ENCODE data around the gene BSG.
A peak's percentile ranks its signal among the peaks of the same experiment; 100 is the strongest.

BSG gene

GRCh38 chr19:566403-566802 lies 6.0 kb upstream of the BSG start:
- no peak for DNase-seq (ENCODE audit: insufficient read length)
- no peak for FAIRE-seq
- TF ChIP-seq TAF1 (IDR thresholded peaks at IDR 0.05; ENCODE audit: borderline replicate concordance, low read depth, low read length) (no peak), POLR2A (IDR thresholded peaks at IDR 0.05; ENCODE audit: low read depth, low read length) (no peak), POLR2AphosphoS5 (IDR thresholded peaks at IDR 0.05; ENCODE audit: low read depth, low read length) (no peak)

- no peak for TF ChIP-seq POLR2A (IDR thresholded peaks at IDR 0.05; ENCODE audit: low read depth, low read length)
- TF ChIP-seq POLR2AphosphoS5 (IDR thresholded peaks at IDR 0.05; ENCODE audit: low read depth, low read length): no peak
- no peak for TF ChIP-seq TAF1 (IDR thresholded peaks at IDR 0.05; ENCODE audit: borderline replicate concordance, low read depth, low read length)
- DNase-seq (ENCODE audit: insufficient read length) (no peak), FAIRE-seq (no peak)
These were observed 5.6 kb upstream of the BSG start for GRCh38 chr19:566844-567243.

GRCh38 chr19:567296-567900 lies 5.0 kb upstream of the BSG start:
- no peak for TF ChIP-seq POLR2A (IDR thresholded peaks at IDR 0.05; ENCODE audit: low read depth, low read length)
- no peak for TF ChIP-seq TAF1 (IDR thresholded peaks at IDR 0.05; ENCODE audit: borderline replicate concordance, low read depth, low read length)
- TF ChIP-seq POLR2AphosphoS5 (IDR thresholded peaks at IDR 0.05; ENCODE audit: low read depth, low read length): no peak
- FAIRE-seq (no peak), DNase-seq (ENCODE audit: insufficient read length) (no peak)

GRCh38 chr19:570251-570686 lies 2.1 kb upstream of the BSG start:
- TF ChIP-seq POLR2A (IDR thresholded peaks at IDR 0.05; ENCODE audit: low read depth, low read length) (no peak), TAF1 (IDR thresholded peaks at IDR 0.05; ENCODE audit: borderline replicate concordance, low read depth, low read length) (no peak), POLR2AphosphoS5 (IDR thresholded peaks at IDR 0.05; ENCODE audit: low read depth, low read length) (no peak)
- DNase-seq (ENCODE audit: insufficient read length): no peak
- no peak for FAIRE-seq

GRCh38 chr19:570937-571565 lies 1.3 kb upstream of the BSG start:
- TF ChIP-seq POLR2AphosphoS5 (IDR thresholded peaks at IDR 0.05; ENCODE audit: low read depth, low read length) (no peak), TAF1 (IDR thresholded peaks at IDR 0.05; ENCODE audit: borderline replicate concordance, low read depth, low read length) (no peak), POLR2A (IDR thresholded peaks at IDR 0.05; ENCODE audit: low read depth, low read length) (no peak; the same call in 1 of the 2 replicates)
- DNase-seq (ENCODE audit: insufficient read length) (no peak), FAIRE-seq (peak; percentile 24)

- no peak for TF ChIP-seq TAF1 (IDR thresholded peaks at IDR 0.05; ENCODE audit: borderline replicate concordance, low read depth, low read length)
- TF ChIP-seq POLR2A (IDR thresholded peaks at IDR 0.05; ENCODE audit: low read depth, low read length): no peak
- TF ChIP-seq POLR2AphosphoS5 (IDR thresholded peaks at IDR 0.05; ENCODE audit: low read depth, low read length): no peak
- no peak for DNase-seq (ENCODE audit: insufficient read length)
- FAIRE-seq: no peak
These were observed 826 bp upstream of the BSG start for GRCh38 chr19:571566-571974.

- DNase-seq (ENCODE audit: insufficient read length) (no peak), FAIRE-seq (no peak)
- no peak for TF ChIP-seq TAF1 (IDR thresholded peaks at IDR 0.05; ENCODE audit: borderline replicate concordance, low read depth, low read length)
- TF ChIP-seq POLR2AphosphoS5 (IDR thresholded peaks at IDR 0.05; ENCODE audit: low read depth, low read length): no peak
- TF ChIP-seq POLR2A (IDR thresholded peaks at IDR 0.05; ENCODE audit: low read depth, low read length): no peak
These were observed 535 bp downstream of the BSG start for GRCh38 chr19:572743-573518.

GRCh38 chr19:573519-573825 lies 1.1 kb downstream of the BSG start:
- FAIRE-seq (peak; percentile 82), DNase-seq (ENCODE audit: insufficient read length) (no peak)
- TF ChIP-seq TAF1 (IDR thresholded peaks at IDR 0.05; ENCODE audit: borderline replicate concordance, low read depth, low read length) (no peak), POLR2A (IDR thresholded peaks at IDR 0.05; ENCODE audit: low read depth, low read length) (no peak), POLR2AphosphoS5 (IDR thresholded peaks at IDR 0.05; ENCODE audit: low read depth, low read length) (no peak)

GRCh38 chr19:574658-575526 lies 2.5 kb downstream of the BSG start:
- TF ChIP-seq TAF1 (IDR thresholded peaks at IDR 0.05; ENCODE audit: borderline replicate concordance, low read depth, low read length): peak; percentile 29; the same call in 1 of the 2 replicates
- TF ChIP-seq POLR2AphosphoS5 (IDR thresholded peaks at IDR 0.05; ENCODE audit: low read depth, low read length): no peak
- DNase-seq (ENCODE audit: insufficient read length) (no peak), FAIRE-seq (peak; percentile 73)

GRCh38 chr19:575527-576506 lies 3.4 kb downstream of the BSG start:
- DNase-seq (ENCODE audit: insufficient read length): no peak
- TF ChIP-seq POLR2AphosphoS5 (IDR thresholded peaks at IDR 0.05; ENCODE audit: low read depth, low read length): no peak
- no peak for TF ChIP-seq POLR2A (IDR thresholded peaks at IDR 0.05; ENCODE audit: low read depth, low read length)
- no peak for TF ChIP-seq TAF1 (IDR thresholded peaks at IDR 0.05; ENCODE audit: borderline replicate concordance, low read depth, low read length)
- no peak for FAIRE-seq
